Right ventricle myocardium inferior (tissue), 1 donor: ENCODE data around the gene NAT16. TPM values are rescaled to one million over a fixed set of nuclear protein-coding genes. Genes with fewer than 3 reads are reported as not detected.
"Not testable (repeated sequence)": the region's sequence is repeated elsewhere in the genome, so short reads cannot be mapped to it uniquely, and the experiment has no call there.

Experiments
- ATAC-seq: fragments of 200-7000 bp; cut with Tn5 transposase; one replicate; pipeline ENCODE4 v1.9.1; 2020; ENCODE audit warnings: mild to moderate bottlenecking, moderate library complexity
- DNase-seq: peaks from one replicate; pipeline ENCODE4 v3.0.0; 2021; ENCODE audit errors: missing footprints
- intact Hi-C: fragments of 100-400 bp; cut with DNase I; formaldehyde crosslinking; loops from one replicate; pipeline ENCODE4 v1.11.0; 2022
- total RNA-seq: library from RNA; stranded (reverse); fragmentation: NEBNext Ultra II Directional; extraction: Animal tissue kit (Norgen Biotek cat#: 25700); gene quantifications from one replicate; pipeline ENCODE4 v1.2.1, GENCODE V29; 2021
- donor health status: DM: no; HTN: yes; CAD: no; lungs with severe emphysema.

NAT16 gene
- total RNA-seq, 1 donor from 2014 or later, result not detected

GRCh38 chr7:101203740-101204738 lies 23.9 kb upstream of the NAT16 start:
- intact Hi-C loops, result not testable (repeated sequence)

GRCh38 chr7:101202603-101202918 lies 22.5 kb upstream of the NAT16 start:
- no peak for ATAC-seq
- intact Hi-C loops, result no loop called here
- no peak for DNase-seq

More at GRCh38 chr7:101203740-101204738, 23.9 kb upstream of the NAT16 start:
- ATAC-seq, DNase-seq: not testable (repeated sequence)

- ATAC-seq (peak; percentile 24), DNase-seq (no peak)
- intact Hi-C loops, result no loop called here
These were observed 21.9 kb upstream of the NAT16 start for GRCh38 chr7:101201695-101202602.

- intact Hi-C loops, result no loop called here
- DNase-seq, result no peak
- no peak for ATAC-seq
These were observed 20.9 kb upstream of the NAT16 start, which contains the start of gene MOGAT3 for GRCh38 chr7:101200862-101201599. MOGAT3 (minus strand) TSS chr7:101201036; CDS start chr7:101200854, 182 bp downstream.

- DNase-seq, result no peak
- intact Hi-C loops, result no loop called here
These were observed 20.4 kb upstream of the NAT16 start for GRCh38 chr7:101200504-101200861.

GRCh38 chr7:101199522-101199921 lies 19.4 kb upstream of the NAT16 start:
- ATAC-seq, DNase-seq, intact Hi-C loops: not testable (repeated sequence)

More at GRCh38 chr7:101200504-101200861, 20.4 kb upstream of the NAT16 start:
- no peak for ATAC-seq

- DNase-seq (no peak), ATAC-seq (no peak)
- intact Hi-C loops, result no loop called here
These were observed 18.4 kb upstream of the NAT16 start for GRCh38 chr7:101198476-101198875.

- DNase-seq (no peak), ATAC-seq (no peak)
- intact Hi-C loops, result no loop called here
These were observed 17.9 kb upstream of the NAT16 start for GRCh38 chr7:101197991-101198390.

GRCh38 chr7:101195884-101196283 lies 15.8 kb upstream of the NAT16 start:
- intact Hi-C loops, result no loop called here
- ATAC-seq (no peak), DNase-seq (no peak)

GRCh38 chr7:101189109-101189508 lies 9.0 kb upstream of the NAT16 start:
- intact Hi-C loops, result no loop called here
- ATAC-seq (no peak), DNase-seq (no peak)

- no peak for ATAC-seq
- intact Hi-C loops, result no loop called here
- DNase-seq, result no peak
These were observed 6.8 kb upstream of the NAT16 start for GRCh38 chr7:101186844-101187428.

- intact Hi-C loops, result no loop called here
- no peak for DNase-seq
- ATAC-seq, result no peak
These were observed 6.1 kb upstream of the NAT16 start for GRCh38 chr7:101186194-101186593.

- no peak for DNase-seq
- no peak for ATAC-seq
- intact Hi-C loops, result no loop called here
These were observed 5.3 kb upstream of the NAT16 start for GRCh38 chr7:101185258-101185839.

GRCh38 chr7:101179713-101180112 lies 380 bp downstream of the NAT16 start:
- no peak for ATAC-seq

GRCh38 chr7:101179117-101179516 lies 976 bp downstream of the NAT16 start:
- DNase-seq (no peak), ATAC-seq (no peak)
- intact Hi-C loops, result no loop called here

More at GRCh38 chr7:101179713-101180112, 380 bp downstream of the NAT16 start:
- intact Hi-C loops, result no loop called here
- no peak for DNase-seq

GRCh38 chr7:101177644-101178043 lies 2.4 kb downstream of the NAT16 start:
- intact Hi-C loops, result no loop called here
- DNase-seq (no peak), ATAC-seq (no peak)

GRCh38 chr7:101175664-101176063 lies 4.4 kb downstream of the NAT16 start:
- intact Hi-C loops, result no loop called here
- DNase-seq (no peak), ATAC-seq (no peak)

- ATAC-seq (no peak), DNase-seq (no peak)
- intact Hi-C loops, result no loop called here
These were observed 5.7 kb downstream of the NAT16 start for GRCh38 chr7:101174322-101174854.
